Neural progenitor cell (in vitro differentiated cells): ENCODE measurements around the gene LGALS3BP. TPM values are rescaled to one million over a fixed set of nuclear protein-coding genes. Genes with fewer than 3 reads are reported as not detected.
A peak's percentile ranks its signal among the peaks of the same experiment; 100 is the strongest.

Experiments used
- DNase-seq: peaks from one replicate; pipeline ENCODE4 v3.0.0-alpha.2; 2016; ENCODE audit warnings: low spot score
- H2AFZ ChIP-seq: fragments of 200-600 bp; sonication (generic); replicated peaks from 2 replicates; pipeline ENCODE4 v1.6.1; 2016; ENCODE audit warnings: antibody characterized with exemption
- H3F3A ChIP-seq: fragments of 200-600 bp; sonication (generic); 2 replicates; pipeline ENCODE4 v1.6.1; 2016; ENCODE audit warnings: antibody characterized with exemption, low read depth
- H3K27ac ChIP-seq: fragments of 200-600 bp; sonication (generic); 2 replicates; pipeline ENCODE4 v1.5.1; 2016; ENCODE audit warnings: mild to moderate bottlenecking
- H3K27me3 ChIP-seq: fragments of 200-600 bp; sonication (generic); 2 replicates; pipeline ENCODE4 v1.6.1; 2016; ENCODE audit warnings: mild to moderate bottlenecking, moderate library complexity
- H3K36me3 ChIP-seq: fragments of 200-600 bp; sonication (generic); 2 replicates; pipeline ENCODE4 v1.5.1; 2016
- H3K4me1 ChIP-seq: fragments of 200-600 bp; sonication (generic); 2 replicates; pipeline ENCODE4 v1.6.1; 2016; ENCODE audit warnings: mixed run types
- H3K4me2 ChIP-seq: fragments of 200-600 bp; sonication (generic); 2 replicates; pipeline ENCODE4 v1.6.1; 2016
- H3K4me3 ChIP-seq: fragments of 200-600 bp; sonication (generic); 2 replicates; pipeline ENCODE4 v1.5.1; 2016
- H3K79me2 ChIP-seq: fragments of 200-600 bp; sonication (generic); 2 replicates; pipeline ENCODE4 v1.6.1; 2016; ENCODE audit warnings: low read depth
- H3K9ac ChIP-seq: fragments of 200-600 bp; sonication (generic); 2 replicates; pipeline ENCODE4 v1.6.1; 2016
- H3K9me3 ChIP-seq: fragments of 200-600 bp; sonication (generic); 2 replicates; pipeline ENCODE4 v1.5.1; 2016; ENCODE audit warnings: low read depth
- H4K20me1 ChIP-seq: fragments of 200-600 bp; sonication (generic); 2 replicates; pipeline ENCODE4 v1.6.1; 2016; ENCODE audit warnings: low read depth
- H3K27ac Mint-ChIP-seq: 3 replicates; pipeline ENCODE4 v1.8.0; 2021; ENCODE audit warnings: mixed read lengths
- H3K27me3 Mint-ChIP-seq: 2 replicates; pipeline ENCODE4 v1.8.0; 2022; ENCODE audit warnings: low read depth, mild to moderate bottlenecking, inconsistent platforms, moderate library complexity, mixed read lengths; ENCODE audit not compliant: insufficient read depth
- H3K36me3 Mint-ChIP-seq: 3 replicates; pipeline ENCODE4 v1.8.0; 2021; ENCODE audit warnings: mixed read lengths
- H3K4me1 Mint-ChIP-seq: 3 replicates; pipeline ENCODE4 v1.8.0; 2021; ENCODE audit warnings: mixed read lengths
- H3K4me3 Mint-ChIP-seq: 3 replicates; pipeline ENCODE4 v1.8.0; 2021; ENCODE audit warnings: mild to moderate bottlenecking, moderate library complexity, mixed read lengths
- H3K9me3 Mint-ChIP-seq: 3 replicates; pipeline ENCODE4 v1.8.0; 2020; ENCODE audit warnings: mixed read lengths
- CTCF ChIP-seq: fragments of 200-600 bp; sonication (generic); IDR thresholded peaks from 2 replicates; pipeline ENCODE4 v1.5.1; 2017; ENCODE audit warnings: antibody characterized with exemption, mild to moderate bottlenecking
- EZH2 ChIP-seq: fragments of 200-600 bp; sonication (generic); IDR thresholded peaks from 2 replicates; pipeline ENCODE4 v1.6.1; 2017; ENCODE audit warnings: antibody characterized with exemption, mild to moderate bottlenecking, moderate library complexity
- EZH2phosphoT487 ChIP-seq: fragments of 200-600 bp; sonication (generic); IDR thresholded peaks from 2 replicates; pipeline ENCODE4 v1.6.1; 2017; ENCODE audit warnings: antibody characterized with exemption
- total RNA-seq: library from RNA; depleted of rRNA; stranded (reverse); fragments of >200 nt; gene quantifications from 2 replicates; pipeline ENCODE4 v1.2.3, GENCODE V29; 2015; ENCODE audit warnings: low replicate concordance

The LGALS3BP gene
- total RNA-seq, 1 donor from 2014 or later = 17.5 TPM

DNA sequence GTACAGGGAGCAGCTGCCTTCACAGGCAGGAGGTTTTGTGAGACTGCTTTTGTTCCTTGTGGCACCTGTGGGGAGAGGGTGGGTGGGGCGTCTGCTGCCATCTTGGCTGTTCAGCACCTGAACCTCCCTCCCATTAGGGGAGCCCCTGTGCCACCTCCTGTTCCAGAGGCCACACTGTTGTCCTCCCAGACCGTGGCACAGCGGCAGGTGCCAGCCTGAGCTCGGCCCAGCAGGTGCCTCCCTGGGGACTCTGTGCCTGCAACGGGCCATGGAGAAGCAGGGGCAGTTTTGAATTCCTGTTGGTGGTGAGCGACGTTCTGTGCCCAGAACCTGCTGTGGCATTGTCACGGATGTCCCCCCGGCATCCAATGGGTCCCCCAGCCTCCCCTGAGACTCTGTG, 9.9 kb downstream of the LGALS3BP start:
- no peak overlapping the region for H3K4me3 Mint-ChIP-seq
- H3K4me1 Mint-ChIP-seq = peaks cover 31% of the 10 kb centered on the region
- Histone ChIP-seq H3K9me3 (no peaks in the 10 kb centered on the region), H2AFZ (no peak overlapping the region), H4K20me1 (no peaks in the 10 kb centered on the region), H3K4me1 (peaks cover 6% of the 10 kb centered on the region), H3K79me2 (no peaks in the 10 kb centered on the region), H3K4me3 (no peak overlapping the region), H3F3A (no peaks in the 10 kb centered on the region), H3K36me3 (no peaks in the 10 kb centered on the region), H3K27me3 (no peaks in the 10 kb centered on the region), H3K9ac (no peak overlapping the region), H3K27ac (no peak overlapping the region), H3K4me2 (no peak overlapping the region)
- DNase-seq = no peak
- TF ChIP-seq EZH2phosphoT487 (no peak), CTCF (no peak)
- H3K9me3 Mint-ChIP-seq = no peaks in the 10 kb centered on the region
- H3K36me3 Mint-ChIP-seq = no peaks in the 10 kb centered on the region
- peaks cover 17% of the 10 kb centered on the region for H3K27me3 Mint-ChIP-seq
- H3K27ac Mint-ChIP-seq = no peak overlapping the region

DNA sequence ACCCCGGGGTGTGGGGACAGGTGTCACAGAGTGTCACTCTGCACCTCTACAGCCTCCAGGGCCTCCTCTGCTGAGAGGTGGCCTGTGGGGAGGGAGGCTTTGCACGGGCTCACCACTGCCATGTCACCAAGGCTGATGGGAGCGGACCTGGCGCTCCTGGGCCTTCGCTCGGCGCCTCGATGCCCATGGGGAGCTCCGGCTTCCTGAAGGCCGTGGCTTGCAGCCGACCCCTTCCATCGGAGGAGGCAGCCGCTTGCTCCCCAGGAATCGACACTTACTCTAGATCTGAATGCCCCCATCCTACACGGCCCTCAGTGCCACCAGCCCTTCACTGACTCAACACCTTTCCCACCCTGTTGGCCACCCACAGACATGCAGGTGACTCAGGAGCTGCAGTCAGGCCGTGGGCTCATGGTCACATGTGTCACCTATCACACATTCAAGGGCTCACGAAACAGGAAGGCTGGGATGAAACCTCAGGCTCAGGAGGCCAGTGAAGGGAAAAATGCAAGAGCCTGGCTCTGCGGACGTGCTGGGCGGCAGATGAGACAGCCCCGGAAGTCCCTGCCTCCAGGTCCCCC, 11.9 kb downstream of the LGALS3BP start:
- no peaks in the 10 kb centered on the region for H3K36me3 ChIP-seq
- H3K79me2 ChIP-seq = no peaks in the 10 kb centered on the region
- Mint-ChIP-seq H3K4me1 (peaks cover 27% of the 10 kb centered on the region), H3K9me3 (no peaks in the 10 kb centered on the region), H3K4me3 (no peak overlapping the region), H3K27ac (peak overlapping the region; percentile 53), H3K27me3 (peaks cover 14% of the 10 kb centered on the region), H3K36me3 (no peaks in the 10 kb centered on the region)
- no peak overlapping the region for H3K9ac ChIP-seq
- no peaks in the 10 kb centered on the region for H3K27me3 ChIP-seq
- H3K4me3 ChIP-seq = no peak overlapping the region
- H3F3A ChIP-seq = no peaks in the 10 kb centered on the region
- H4K20me1 ChIP-seq = no peaks in the 10 kb centered on the region
- TF ChIP-seq EZH2phosphoT487 (no peak), CTCF (no peak), EZH2 (no peak)
- no peak overlapping the region for H3K4me2 ChIP-seq
- H3K4me1 ChIP-seq = peaks cover under 1% of the 10 kb centered on the region
- no peak overlapping the region for H3K27ac ChIP-seq
- no peak overlapping the region for H2AFZ ChIP-seq
- H3K9me3 ChIP-seq = no peaks in the 10 kb centered on the region
- DNase-seq = no peak

DNA sequence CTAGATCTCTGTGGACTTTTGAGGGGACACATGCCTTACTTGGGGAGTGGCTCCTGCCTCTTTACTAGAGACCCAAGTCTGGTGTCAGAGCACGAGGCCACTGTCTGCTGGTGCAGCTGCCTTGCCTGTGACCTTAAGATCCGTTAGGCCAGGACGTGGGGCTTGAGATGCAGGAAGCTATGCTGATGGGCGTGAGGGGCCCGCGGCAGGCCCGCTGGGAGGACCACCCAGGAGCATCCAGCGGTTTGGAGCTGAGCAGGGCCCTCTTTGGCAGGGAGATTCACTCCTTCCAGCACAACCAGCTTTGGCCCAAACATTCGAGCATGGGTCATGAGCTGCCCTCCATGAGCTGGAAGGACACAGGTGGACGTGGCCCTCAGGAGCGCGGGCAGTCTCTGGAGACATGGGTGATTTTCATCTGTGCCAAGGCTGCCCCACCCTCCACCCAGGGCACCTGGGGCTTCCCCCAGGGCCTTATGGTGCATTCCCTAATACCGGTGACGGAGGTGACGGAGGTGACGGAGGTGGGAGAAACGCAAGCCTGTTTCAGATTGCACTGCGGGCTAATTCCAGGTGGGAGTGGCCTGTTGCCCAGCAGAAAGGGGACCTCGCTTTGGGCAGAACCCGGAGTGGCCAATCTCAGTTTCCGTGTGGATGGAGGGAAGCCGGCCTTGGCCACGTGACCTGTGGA, 12.7 kb downstream of the LGALS3BP start:
- no peak overlapping the region for H2AFZ ChIP-seq
- H3K27me3 ChIP-seq = no peaks in the 10 kb centered on the region
- H3K79me2 ChIP-seq = no peaks in the 10 kb centered on the region
- no peak overlapping the region for H3K27ac ChIP-seq
- Mint-ChIP-seq H3K4me3 (no peak overlapping the region), H3K4me1 (peaks cover 26% of the 10 kb centered on the region), H3K9me3 (no peaks in the 10 kb centered on the region), H3K27ac (no peak overlapping the region), H3K27me3 (peaks cover 11% of the 10 kb centered on the region), H3K36me3 (no peaks in the 10 kb centered on the region)
- DNase-seq = no peak
- no peak overlapping the region for H3K9ac ChIP-seq
- H3K4me1 ChIP-seq = no peaks in the 10 kb centered on the region
- no peak overlapping the region for H3K4me3 ChIP-seq
- TF ChIP-seq CTCF (no peak), EZH2phosphoT487 (no peak), EZH2 (no peak)
- H3K4me2 ChIP-seq = no peak overlapping the region
- no peaks in the 10 kb centered on the region for H3F3A ChIP-seq
- no peaks in the 10 kb centered on the region for H4K20me1 ChIP-seq
- H3K36me3 ChIP-seq = no peaks in the 10 kb centered on the region
- H3K9me3 ChIP-seq = no peaks in the 10 kb centered on the region
